HEK293 (cell line): ENCODE data around the gene DPYD.

Source experiments
- KLF16 ChIP-seq: fragments of 450-650 bp; formaldehyde crosslinking; IDR thresholded peaks from 2 replicates; pipeline ENCODE4 v1.5.1; 2017; ENCODE audit warnings: missing biosample characterization, missing genetic modification characterization
- ZNF274 ChIP-seq, 2 experiments: fragments of 200-500 bp in 1 of 2; fragments of 450-650 bp in 1 of 2; sonication (Bioruptor generic) in 1 of 2; formaldehyde crosslinking in 1 of 2; IDR thresholded peaks; 2 replicates each; pipeline versions ENCODE4 v1.5.1 to v1.6.1; 2014 to 2016; ENCODE audit warnings: borderline replicate concordance in 1 of 2, inconsistent platforms in 1 of 2, low read length in 1 of 2, missing biosample characterization in 1 of 2, missing genetic modification characterization in 1 of 2
- ZNF776 ChIP-seq: fragments of 450-650 bp; formaldehyde crosslinking; IDR thresholded peaks from 2 replicates; pipeline ENCODE4 v1.5.0; 2017; ENCODE audit warnings: missing biosample characterization, missing genetic modification characterization, borderline replicate concordance
- TF ChIP-seq, protein P1 (sequence below): fragments of 450-650 bp; formaldehyde crosslinking; IDR thresholded peaks from 2 replicates; pipeline ENCODE4 v1.5.1; 2016; ENCODE audit warnings: missing biosample characterization, missing genetic modification characterization
- TF ChIP-seq, protein P2 (sequence below): fragments of 450-650 bp; formaldehyde crosslinking; conservative IDR thresholded peaks from 2 replicates; pipeline ENCODE4 v1.5.1; 2016; ENCODE audit warnings: low read depth, missing biosample characterization, missing genetic modification characterization
- TF ChIP-seq, protein P3 (sequence below): fragments of 450-650 bp; formaldehyde crosslinking; IDR thresholded peaks from 2 replicates; pipeline ENCODE4 v1.5.1; 2016; ENCODE audit warnings: missing biosample characterization, missing genetic modification characterization

DNA sequence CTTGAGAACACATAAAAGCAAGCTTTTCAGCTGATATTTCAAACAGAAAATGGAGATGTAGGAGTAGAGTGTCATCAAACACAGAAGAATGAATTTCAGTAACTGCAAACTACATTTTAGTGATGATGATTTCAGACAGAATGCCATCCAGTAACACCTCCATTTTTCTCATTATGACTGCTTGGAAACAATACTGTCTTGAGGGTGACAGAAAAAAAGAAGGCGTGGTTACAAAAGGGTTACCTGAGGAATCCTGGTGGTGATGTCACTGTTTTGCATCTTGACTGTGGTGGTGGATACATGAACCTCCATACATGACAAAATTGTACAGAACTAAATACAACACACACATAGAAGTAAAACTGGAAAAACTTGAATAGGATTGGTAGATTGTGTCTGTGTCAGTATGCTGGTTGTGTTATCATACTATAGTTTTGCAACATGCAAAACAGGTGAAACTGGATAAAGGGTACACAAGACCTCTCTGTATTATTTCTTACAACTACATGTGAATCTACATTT is 823.4 kb downstream of the DPYD start:
- TF ChIP-seq ZNF776 (tag by site-specific recombination) (no peak), ZNF274 (IDR thresholded peaks at IDR 0.05; ENCODE audit: low read length) (no peak), ZNF274 (tag by site-specific recombination; IDR thresholded peaks at IDR 0.05; ENCODE audit: borderline replicate concordance) (no peak), KLF16 (tag by site-specific recombination) (no peak)
- TF ChIP-seq, protein P1, sequence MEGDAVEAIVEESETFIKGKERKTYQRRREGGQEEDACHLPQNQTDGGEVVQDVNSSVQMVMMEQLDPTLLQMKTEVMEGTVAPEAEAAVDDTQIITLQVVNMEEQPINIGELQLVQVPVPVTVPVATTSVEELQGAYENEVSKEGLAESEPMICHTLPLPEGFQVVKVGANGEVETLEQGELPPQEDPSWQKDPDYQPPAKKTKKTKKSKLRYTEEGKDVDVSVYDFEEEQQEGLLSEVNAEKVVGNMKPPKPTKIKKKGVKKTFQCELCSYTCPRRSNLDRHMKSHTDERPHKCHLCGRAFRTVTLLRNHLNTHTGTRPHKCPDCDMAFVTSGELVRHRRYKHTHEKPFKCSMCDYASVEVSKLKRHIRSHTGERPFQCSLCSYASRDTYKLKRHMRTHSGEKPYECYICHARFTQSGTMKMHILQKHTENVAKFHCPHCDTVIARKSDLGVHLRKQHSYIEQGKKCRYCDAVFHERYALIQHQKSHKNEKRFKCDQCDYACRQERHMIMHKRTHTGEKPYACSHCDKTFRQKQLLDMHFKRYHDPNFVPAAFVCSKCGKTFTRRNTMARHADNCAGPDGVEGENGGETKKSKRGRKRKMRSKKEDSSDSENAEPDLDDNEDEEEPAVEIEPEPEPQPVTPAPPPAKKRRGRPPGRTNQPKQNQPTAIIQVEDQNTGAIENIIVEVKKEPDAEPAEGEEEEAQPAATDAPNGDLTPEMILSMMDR = no peak
- TF ChIP-seq, protein P2, sequence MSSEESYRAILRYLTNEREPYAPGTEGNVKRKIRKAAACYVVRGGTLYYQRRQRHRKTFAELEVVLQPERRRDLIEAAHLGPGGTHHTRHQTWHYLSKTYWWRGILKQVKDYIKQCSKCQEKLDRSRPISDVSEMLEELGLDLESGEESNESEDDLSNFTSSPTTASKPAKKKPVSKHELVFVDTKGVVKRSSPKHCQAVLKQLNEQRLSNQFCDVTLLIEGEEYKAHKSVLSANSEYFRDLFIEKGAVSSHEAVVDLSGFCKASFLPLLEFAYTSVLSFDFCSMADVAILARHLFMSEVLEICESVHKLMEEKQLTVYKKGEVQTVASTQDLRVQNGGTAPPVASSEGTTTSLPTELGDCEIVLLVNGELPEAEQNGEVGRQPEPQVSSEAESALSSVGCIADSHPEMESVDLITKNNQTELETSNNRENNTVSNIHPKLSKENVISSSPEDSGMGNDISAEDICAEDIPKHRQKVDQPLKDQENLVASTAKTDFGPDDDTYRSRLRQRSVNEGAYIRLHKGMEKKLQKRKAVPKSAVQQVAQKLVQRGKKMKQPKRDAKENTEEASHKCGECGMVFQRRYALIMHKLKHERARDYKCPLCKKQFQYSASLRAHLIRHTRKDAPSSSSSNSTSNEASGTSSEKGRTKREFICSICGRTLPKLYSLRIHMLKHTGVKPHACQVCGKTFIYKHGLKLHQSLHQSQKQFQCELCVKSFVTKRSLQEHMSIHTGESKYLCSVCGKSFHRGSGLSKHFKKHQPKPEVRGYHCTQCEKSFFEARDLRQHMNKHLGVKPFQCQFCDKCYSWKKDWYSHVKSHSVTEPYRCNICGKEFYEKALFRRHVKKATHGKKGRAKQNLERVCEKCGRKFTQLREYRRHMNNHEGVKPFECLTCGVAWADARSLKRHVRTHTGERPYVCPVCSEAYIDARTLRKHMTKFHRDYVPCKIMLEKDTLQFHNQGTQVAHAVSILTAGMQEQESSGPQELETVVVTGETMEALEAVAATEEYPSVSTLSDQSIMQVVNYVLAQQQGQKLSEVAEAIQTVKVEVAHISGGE (tag by site-specific recombination) = no peak
- TF ChIP-seq, protein P3, sequence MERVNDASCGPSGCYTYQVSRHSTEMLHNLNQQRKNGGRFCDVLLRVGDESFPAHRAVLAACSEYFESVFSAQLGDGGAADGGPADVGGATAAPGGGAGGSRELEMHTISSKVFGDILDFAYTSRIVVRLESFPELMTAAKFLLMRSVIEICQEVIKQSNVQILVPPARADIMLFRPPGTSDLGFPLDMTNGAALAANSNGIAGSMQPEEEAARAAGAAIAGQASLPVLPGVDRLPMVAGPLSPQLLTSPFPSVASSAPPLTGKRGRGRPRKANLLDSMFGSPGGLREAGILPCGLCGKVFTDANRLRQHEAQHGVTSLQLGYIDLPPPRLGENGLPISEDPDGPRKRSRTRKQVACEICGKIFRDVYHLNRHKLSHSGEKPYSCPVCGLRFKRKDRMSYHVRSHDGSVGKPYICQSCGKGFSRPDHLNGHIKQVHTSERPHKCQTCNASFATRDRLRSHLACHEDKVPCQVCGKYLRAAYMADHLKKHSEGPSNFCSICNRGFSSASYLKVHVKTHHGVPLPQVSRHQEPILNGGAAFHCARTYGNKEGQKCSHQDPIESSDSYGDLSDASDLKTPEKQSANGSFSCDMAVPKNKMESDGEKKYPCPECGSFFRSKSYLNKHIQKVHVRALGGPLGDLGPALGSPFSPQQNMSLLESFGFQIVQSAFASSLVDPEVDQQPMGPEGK (tag by site-specific recombination) = no peak
